GM12801 (cell line): Measurements from ENCODE around the gene KATNAL2.

Experiments
- CTCF ChIP-seq: IDR thresholded peaks from one replicate; pipeline ENCODE4 v1.5.1; 2011; ENCODE audit warnings: control low read depth; ENCODE audit not compliant: insufficient read length; ENCODE audit errors: extremely low read depth

KATNAL2 gene

GRCh38 chr18:47118981-47119380 is 201.6 kb downstream of the KATNAL2 start:
- no peak for TF ChIP-seq CTCF

- TF ChIP-seq CTCF, result no peak
These were observed 203.0 kb downstream of the KATNAL2 start for GRCh38 chr18:47120428-47120827.

- no peak for TF ChIP-seq CTCF
These were observed 203.7 kb downstream of the KATNAL2 start for GRCh38 chr18:47121146-47121545.

- no peak for TF ChIP-seq CTCF
These were observed 223.9 kb downstream of the KATNAL2 start for GRCh38 chr18:47141289-47141688.

GRCh38 chr18:47143153-47143552 is 225.8 kb downstream of the KATNAL2 start:
- no peak for TF ChIP-seq CTCF

GRCh38 chr18:47143899-47144485 is 226.6 kb downstream of the KATNAL2 start:
- TF ChIP-seq CTCF, result no peak

GRCh38 chr18:47146206-47146605 is 228.8 kb downstream of the KATNAL2 start:
- TF ChIP-seq CTCF, result no peak
